CD4-positive, alpha-beta T cell (primary cell): ENCODE data around the gene NPAS3. TPM values are rescaled to one million over a fixed set of nuclear protein-coding genes. Genes with fewer than 3 reads are reported as not detected.

Experiments used
- ATAC-seq: fragments of 200-7000 bp; cut with Tn5 transposase; one replicate; pipeline ENCODE4 v1.10.0; 2022; ENCODE audit warnings: mild to moderate bottlenecking; ENCODE audit not compliant: poor library complexity
- CTCF ChIA-PET: fragments of 350-600 bp; sonication (Branson Sonifier 250); formaldehyde crosslinking; loops from one replicate; lab custom pipeline; 2021; ENCODE audit warnings: antibody characterized with exemption, inconsistent platforms; lab: Charles Lee
- POLR2A ChIA-PET: fragments of 350-600 bp; sonication (Branson Sonifier 250); formaldehyde crosslinking; loops from one replicate; lab custom pipeline; 2021; ENCODE audit warnings: antibody characterized with exemption, inconsistent platforms; lab: Charles Lee
- DNase-seq, 14 experiments: peaks; one replicate each; pipeline ENCODE4 v3.0.0-alpha.2; 2013 to 2020; ENCODE audit warnings: mixed read lengths in 2 of 14
- H3K27ac ChIP-seq, 2 donors: one replicate each; pipeline versions ENCODE4 v1.5.1 to v1.7.0; 2013; ENCODE audit warnings: low read length in 2 of 2, low read depth in 1 of 2, mild to moderate bottlenecking in 1 of 2
- H3K27me3 ChIP-seq, 2 experiments: 1 replicate in 1 of 2; 2 replicates in 1 of 2; pipeline versions ENCODE4 v1.6.1 to v1.7.0; 2013; ENCODE audit warnings: low read length in 2 of 2, control low read depth in 1 of 2, mild to moderate bottlenecking in 1 of 2, moderate library complexity in 1 of 2; ENCODE audit not compliant: insufficient read depth in 2 of 2, control insufficient read depth in 1 of 2
- H3K36me3 ChIP-seq: one replicate; pipeline ENCODE4 v1.6.1; 2013; ENCODE audit warnings: low read length, control low read depth; ENCODE audit not compliant: insufficient read depth
- H3K4me1 ChIP-seq: one replicate; pipeline ENCODE4 v1.6.1; 2013; ENCODE audit warnings: low read length, control low read depth; ENCODE audit not compliant: insufficient read depth
- H3K4me3 ChIP-seq: one replicate; pipeline ENCODE4 v1.5.1; 2013; ENCODE audit warnings: mild to moderate bottlenecking, low read length, moderate library complexity
- H3K9me3 ChIP-seq, 2 experiments: 1 replicate in 1 of 2; 2 replicates in 1 of 2; pipeline versions ENCODE4 v1.6.1 to v1.7.0; 2013; ENCODE audit warnings: low read length in 2 of 2, mild to moderate bottlenecking in 2 of 2, control low read depth in 1 of 2, moderate library complexity in 1 of 2; ENCODE audit not compliant: control insufficient read depth in 1 of 2, insufficient read depth in 1 of 2
- H3K27ac Mint-ChIP-seq: one replicate; pipeline ENCODE4 v1.8.0; 2020; ENCODE audit warnings: mixed read lengths
- H3K27me3 Mint-ChIP-seq: one replicate; pipeline ENCODE4 v1.8.0; 2021; ENCODE audit warnings: mixed read lengths
- H3K36me3 Mint-ChIP-seq: one replicate; pipeline ENCODE4 v1.8.0; 2021; ENCODE audit warnings: low read depth, mixed read lengths
- H3K4me1 Mint-ChIP-seq: one replicate; pipeline ENCODE4 v1.8.0; 2021; ENCODE audit warnings: low read depth, mixed read lengths
- H3K4me3 Mint-ChIP-seq: one replicate; pipeline ENCODE4 v1.8.0; 2020; ENCODE audit warnings: mild to moderate bottlenecking, mixed read lengths
- H3K9me3 Mint-ChIP-seq: one replicate; pipeline ENCODE4 v1.8.0; 2020; ENCODE audit warnings: mixed read lengths
- intact Hi-C, 2 experiments: fragments of 100-400 bp; cut with DNase I in 1 of 2; cut with micrococcal nuclease in 1 of 2; formaldehyde crosslinking; loops; one replicate each; pipeline versions ENCODE4 v1.15.1 to v1.9.0; 2023 to 2025; cut with DNase I, micrococcal nuclease
- total RNA-seq, 174 experiments: library from RNA in 2 of 174; stranded (reverse) in 2 of 174; gene quantifications; one replicate each; pipeline ENCODE4 v1.2.3 and lab custom pipeline; 2021 to 2026
- TF ChIP-seq, protein P1 (sequence below): fragments of 200-600 bp; IDR thresholded peaks from one replicate; pipeline ENCODE4 v1.8.0; 2022; ENCODE audit warnings: antibody characterized with exemption, mild to moderate bottlenecking

Gene NPAS3
- total RNA-seq, 2 experiments from 2014 or later, result not detected

DNA sequence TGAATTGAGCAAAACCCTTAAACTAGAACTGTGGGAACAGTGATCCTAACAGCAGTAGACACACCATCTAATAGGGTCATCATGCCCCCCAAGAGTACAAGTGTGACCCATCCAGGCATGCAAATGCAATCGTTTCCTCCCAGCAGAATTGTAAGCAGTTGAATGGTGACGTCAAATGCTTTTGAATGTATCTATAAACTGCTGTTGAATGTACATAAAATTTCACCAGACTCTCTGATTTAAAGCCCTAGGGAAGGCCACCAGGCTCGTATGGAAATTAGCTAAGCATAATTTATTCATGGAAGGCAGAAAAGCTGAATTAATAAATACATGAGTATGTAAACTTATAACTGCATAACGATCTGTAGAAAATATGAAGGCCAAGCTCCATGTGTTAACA lies 529.3 kb downstream of the NPAS3 start:
- no peak overlapping the region for H3K27ac Mint-ChIP-seq
- no peaks in the 10 kb centered on the region for H3K36me3 Mint-ChIP-seq
- intact Hi-C loops, result no loop called here
- no peak overlapping the region for H3K4me3 Mint-ChIP-seq
- DNase-seq, result no peak
- H3K27me3 Mint-ChIP-seq, result no peaks in the 10 kb centered on the region
- no peak overlapping the region for H3K27ac ChIP-seq
- H3K9me3 ChIP-seq, result no peaks in the 10 kb centered on the region
- POLR2A ChIA-PET, result no interaction called here
- no peaks in the 10 kb centered on the region for H3K4me1 Mint-ChIP-seq
- H3K36me3 ChIP-seq, result no peaks in the 10 kb centered on the region
- H3K4me3 ChIP-seq, result no peak overlapping the region
- ATAC-seq, result no peak
- H3K27me3 ChIP-seq, result no peaks in the 10 kb centered on the region
- no peaks in the 10 kb centered on the region for H3K9me3 Mint-ChIP-seq
- CTCF ChIA-PET, result no interaction called here
- TF ChIP-seq, protein P1, sequence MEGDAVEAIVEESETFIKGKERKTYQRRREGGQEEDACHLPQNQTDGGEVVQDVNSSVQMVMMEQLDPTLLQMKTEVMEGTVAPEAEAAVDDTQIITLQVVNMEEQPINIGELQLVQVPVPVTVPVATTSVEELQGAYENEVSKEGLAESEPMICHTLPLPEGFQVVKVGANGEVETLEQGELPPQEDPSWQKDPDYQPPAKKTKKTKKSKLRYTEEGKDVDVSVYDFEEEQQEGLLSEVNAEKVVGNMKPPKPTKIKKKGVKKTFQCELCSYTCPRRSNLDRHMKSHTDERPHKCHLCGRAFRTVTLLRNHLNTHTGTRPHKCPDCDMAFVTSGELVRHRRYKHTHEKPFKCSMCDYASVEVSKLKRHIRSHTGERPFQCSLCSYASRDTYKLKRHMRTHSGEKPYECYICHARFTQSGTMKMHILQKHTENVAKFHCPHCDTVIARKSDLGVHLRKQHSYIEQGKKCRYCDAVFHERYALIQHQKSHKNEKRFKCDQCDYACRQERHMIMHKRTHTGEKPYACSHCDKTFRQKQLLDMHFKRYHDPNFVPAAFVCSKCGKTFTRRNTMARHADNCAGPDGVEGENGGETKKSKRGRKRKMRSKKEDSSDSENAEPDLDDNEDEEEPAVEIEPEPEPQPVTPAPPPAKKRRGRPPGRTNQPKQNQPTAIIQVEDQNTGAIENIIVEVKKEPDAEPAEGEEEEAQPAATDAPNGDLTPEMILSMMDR, result no peak
- H3K4me1 ChIP-seq, result no peaks in the 10 kb centered on the region

DNA sequence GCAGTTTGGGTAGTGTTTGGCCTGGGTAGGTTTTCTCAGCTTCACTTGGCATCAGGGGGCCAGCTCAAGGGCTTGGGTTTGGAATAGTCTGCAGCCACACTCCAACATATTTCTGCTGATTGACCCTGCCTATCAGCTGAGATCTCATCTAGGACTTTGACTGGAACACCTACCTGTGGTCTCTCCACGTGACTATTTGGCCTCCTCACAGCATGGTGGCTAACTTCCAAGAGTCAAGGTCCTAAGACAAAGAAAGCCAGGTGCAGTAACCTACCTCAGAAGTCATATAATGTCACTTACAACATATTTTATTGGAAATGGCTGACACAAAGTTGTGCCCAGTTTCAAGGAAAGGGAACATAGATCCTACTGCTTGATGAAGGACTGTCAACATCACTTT lies 531.2 kb downstream of the NPAS3 start:
- no peaks in the 10 kb centered on the region for H3K4me1 Mint-ChIP-seq
- intact Hi-C loops, result no loop called here
- Histone ChIP-seq H3K4me1 (no peaks in the 10 kb centered on the region), H3K27me3 (no peaks in the 10 kb centered on the region), H3K4me3 (no peak overlapping the region), H3K9me3 (no peaks in the 10 kb centered on the region), H3K27ac (no peak overlapping the region), H3K36me3 (no peaks in the 10 kb centered on the region)
- H3K27ac Mint-ChIP-seq, result no peak overlapping the region
- ChIA-PET CTCF (no interaction called here), POLR2A (no interaction called here)
- H3K36me3 Mint-ChIP-seq, result no peaks in the 10 kb centered on the region
- no peak overlapping the region for H3K4me3 Mint-ChIP-seq
- no peaks in the 10 kb centered on the region for H3K27me3 Mint-ChIP-seq
- DNase-seq, result no peak
- no peaks in the 10 kb centered on the region for H3K9me3 Mint-ChIP-seq
- no peak for ATAC-seq
- TF ChIP-seq, protein P1, result no peak

DNA sequence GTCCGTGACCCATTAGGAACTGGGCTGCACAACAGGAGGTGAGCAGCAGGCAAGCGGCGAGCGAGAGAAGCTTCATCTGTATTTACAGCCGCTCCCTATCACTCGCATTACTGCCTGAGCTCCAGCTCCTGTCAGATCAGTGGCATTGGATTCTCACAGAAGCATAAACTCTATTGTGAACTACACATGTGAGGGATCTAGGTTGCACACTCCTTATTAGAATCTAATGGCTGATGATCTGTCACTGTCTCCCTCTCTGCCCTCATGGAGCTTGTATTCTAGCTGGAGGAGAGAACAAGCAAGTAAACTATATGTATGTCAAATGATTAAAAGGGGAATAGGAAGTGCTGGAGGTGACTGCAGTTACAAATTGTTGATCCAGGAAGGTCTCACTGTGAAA lies 533.1 kb downstream of the NPAS3 start:
- H3K36me3 Mint-ChIP-seq, result no peaks in the 10 kb centered on the region
- H3K9me3 Mint-ChIP-seq, result no peaks in the 10 kb centered on the region
- Histone ChIP-seq H3K4me3 (no peak overlapping the region), H3K27me3 (no peaks in the 10 kb centered on the region), H3K36me3 (no peaks in the 10 kb centered on the region), H3K9me3 (no peaks in the 10 kb centered on the region), H3K4me1 (no peaks in the 10 kb centered on the region), H3K27ac (no peak overlapping the region)
- no peak overlapping the region for H3K27ac Mint-ChIP-seq
- ATAC-seq (no peak), DNase-seq (no peak)
- intact Hi-C loops, result no loop called here
- no peak overlapping the region for H3K4me3 Mint-ChIP-seq
- no peaks in the 10 kb centered on the region for H3K27me3 Mint-ChIP-seq
- ChIA-PET POLR2A (no interaction called here), CTCF (no interaction called here)
- no peaks in the 10 kb centered on the region for H3K4me1 Mint-ChIP-seq
- TF ChIP-seq, protein P1, result no peak
